K562 (cell line): ENCODE results near the gene RAD52. TPM values are rescaled to one million over a fixed set of nuclear protein-coding genes. Genes with fewer than 3 reads are reported as not detected.

Experiments
- BACH1 ChIP-seq: fragments of 200-800 bp; sonication (Bioruptor generic); IDR thresholded peaks from 2 replicates; pipeline ENCODE4 v1.6.1; 2016; ENCODE audit warnings: missing genetic modification characterization, missing compliant biosample characterization
- C11orf30 ChIP-seq: fragments of 450-650 bp; IDR thresholded peaks from 2 replicates; pipeline ENCODE4 v1.6.1; 2016; ENCODE audit warnings: low read depth, mild to moderate bottlenecking
- CCAR2 ChIP-seq: fragments of 200-400 bp; formaldehyde crosslinking; IDR thresholded peaks from 2 replicates; pipeline ENCODE4 v1.6.1; 2017; ENCODE audit warnings: mild to moderate bottlenecking, low read depth, low read length
- CREB5 ChIP-seq: fragments of 250-450 bp; sonication (Bioruptor Pico); IDR thresholded peaks from 2 replicates; pipeline ENCODE4 v1.5.0; 2020; ENCODE audit warnings: mild to moderate bottlenecking
- DDX20 ChIP-seq: fragments of 450-650 bp; IDR thresholded peaks from 2 replicates; pipeline ENCODE4 v1.6.1; 2016; ENCODE audit warnings: missing genetic modification characterization, low read depth, mild to moderate bottlenecking, missing compliant biosample characterization, moderate library complexity
- DIDO1 ChIP-seq: fragments of 450-650 bp; IDR thresholded peaks from 2 replicates; pipeline ENCODE4 v1.6.1; 2016; ENCODE audit warnings: low read depth, missing biosample characterization, missing genetic modification characterization
- EWSR1 ChIP-seq: fragments of 450-650 bp; IDR thresholded peaks from 2 replicates; pipeline ENCODE4 v1.6.1; 2018; ENCODE audit warnings: borderline replicate concordance, mild to moderate bottlenecking, low read depth, moderate library complexity; ENCODE audit not compliant: partially characterized antibody
- GTF3C2 ChIP-seq: IDR thresholded peaks from 3 replicates; pipeline ENCODE4 v1.6.1; 2011; ENCODE audit warnings: borderline replicate concordance, mild to moderate bottlenecking, moderate library complexity; ENCODE audit not compliant: insufficient read length; ENCODE audit errors: extremely low read depth
- HDAC3 ChIP-seq: fragments of 450-650 bp; IDR thresholded peaks from 2 replicates; pipeline ENCODE4 v1.6.1; 2018; ENCODE audit warnings: borderline replicate concordance, mild to moderate bottlenecking, moderate library complexity; ENCODE audit not compliant: partially characterized antibody
- HSF4 ChIP-seq: fragments of 250-450 bp; sonication (Bioruptor Pico); IDR thresholded peaks from 2 replicates; pipeline ENCODE4 v2.1.2; 2022; ENCODE audit warnings: mild to moderate bottlenecking, moderate library complexity, borderline replicate concordance
- KAT8 ChIP-seq: fragments of 450-650 bp; IDR thresholded peaks from 2 replicates; pipeline ENCODE4 v1.6.1; 2016; ENCODE audit warnings: low read depth, mild to moderate bottlenecking
- KDM4B ChIP-seq, 2 experiments: fragments of 450-650 bp in 1 of 2; sonication (generic) in 1 of 2; IDR thresholded peaks; 2 replicates each; pipeline ENCODE4 v1.6.1; 2016 to 2017; ENCODE audit warnings: borderline replicate concordance in 2 of 2, antibody characterized with exemption in 1 of 2, low read depth in 1 of 2, mild to moderate bottlenecking in 1 of 2
- MECOM ChIP-seq: fragments of 250-450 bp; sonication (Bioruptor Pico); IDR thresholded peaks from 2 replicates; pipeline ENCODE4 v1.8.0; 2022; ENCODE audit warnings: inconsistent platforms
- PPARD ChIP-seq: fragments of 250-450 bp; sonication (Bioruptor Pico); IDR thresholded peaks from 2 replicates; pipeline ENCODE4 v1.8.0; 2022; ENCODE audit warnings: inconsistent platforms, mild to moderate bottlenecking, moderate library complexity
- PRDM10 ChIP-seq: fragments of 450-650 bp; IDR thresholded peaks from 2 replicates; pipeline ENCODE4 v1.6.1; 2018; ENCODE audit not compliant: partially characterized antibody
- RNF2 ChIP-seq: sonication (generic); IDR thresholded peaks from 2 replicates; pipeline ENCODE4 v1.6.1; 2016
- TAL1 ChIP-seq: fragments of 450-650 bp; IDR thresholded peaks from 2 replicates; pipeline ENCODE4 v1.6.1; 2016; ENCODE audit warnings: mild to moderate bottlenecking
- ZNF79 ChIP-seq: fragments of 250-450 bp; sonication (Bioruptor Pico); IDR thresholded peaks from 2 replicates; pipeline ENCODE4 v1.4.0; 2020; ENCODE audit warnings: low read depth, mild to moderate bottlenecking, moderate library complexity
- polyA plus RNA-seq, 8 experiments: library from polyadenylated mRNA; depleted of rRNA in 4 of 8; stranded (reverse) in 5 of 8; unstranded in 3 of 8; fragments of >200 nt; fragmentation: Nextera tagmentation in 2 of 8; fragmentation: Illumina TruSeq in 1 of 8; extraction: Ambion mirVana in 2 of 8; extraction: Trizol in 1 of 8; gene quantifications; 2 replicates each; pipeline versions ENCODE4 v1.2.1 to v1.2.3, GENCODE V29; 2011 to 2014; ENCODE audit warnings: inconsistent platforms in 1 of 8, missing spikeins in 1 of 8
- total RNA-seq, 7 experiments: library from RNA; depleted of rRNA in 6 of 7; stranded (reverse); fragments of >200 nt in 6 of 7; fragmentation: Illumina TruSeq in 2 of 7; extraction: Trizol in 2 of 7; gene quantifications; 2 replicates each; pipeline versions ENCODE4 v1.2.1 to v1.2.3, GENCODE V29; 2011 to 2021; ENCODE audit warnings: low replicate concordance in 1 of 7
- TF ChIP-seq, protein P1 (sequence below): fragments of 450-650 bp; formaldehyde crosslinking; IDR thresholded peaks from 2 replicates; pipeline ENCODE4 v1.4.0; 2022; ENCODE audit warnings: mild to moderate bottlenecking, moderate library complexity

RAD52 gene
- total and polyA plus RNA-seq, 9 of the 15 experiments (the other 6 are each of a cell fraction or from before 2014, with no cell fraction given): 1.3 to 15.9 (median 9.3) TPM

- TF ChIP-seq GTF3C2 (no peak), HSF4 (CRISPR knock-in tag) (no peak), TAL1 (no peak), ZNF79 (CRISPR knock-in tag) (no peak), PRDM10 (peak; percentile 68), C11orf30 (no peak), BACH1 (tag) (no peak), EWSR1 (no peak), KDM4B (IDR thresholded peaks at IDR 0.05; ENCODE audit: borderline replicate concordance in 2 of 2, low read depth in 1 of 2) (no peak), CREB5 (CRISPR knock-in tag) (no peak), CCAR2 (no peak), MECOM (CRISPR knock-in tag) (no peak), PPARD (CRISPR knock-in tag) (no peak), KAT8 (no peak), DDX20 (tag) (no peak), DIDO1 (0 out of 2 replicates have a peak, but pooled peaks have one; percentile 37), RNF2 (peak; percentile 23; the same call in 1 of the 2 replicates), HDAC3 (no peak)
- TF ChIP-seq, protein P1, sequence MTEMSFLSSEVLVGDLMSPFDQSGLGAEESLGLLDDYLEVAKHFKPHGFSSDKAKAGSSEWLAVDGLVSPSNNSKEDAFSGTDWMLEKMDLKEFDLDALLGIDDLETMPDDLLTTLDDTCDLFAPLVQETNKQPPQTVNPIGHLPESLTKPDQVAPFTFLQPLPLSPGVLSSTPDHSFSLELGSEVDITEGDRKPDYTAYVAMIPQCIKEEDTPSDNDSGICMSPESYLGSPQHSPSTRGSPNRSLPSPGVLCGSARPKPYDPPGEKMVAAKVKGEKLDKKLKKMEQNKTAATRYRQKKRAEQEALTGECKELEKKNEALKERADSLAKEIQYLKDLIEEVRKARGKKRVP: no peak
These were observed at the start of gene RAD52 (continued) for GRCh38 chr12:949453-950191.
